Anterior cingulate cortex (tissue), 58 donors: ENCODE results near the gene HSPBP1.

Experiments used
- DNase-seq, 58 donors: peaks; one replicate each; lab custom pipeline; 2025; lab: John Stamatoyannopoulos, UW

The HSPBP1 gene

GRCh38 chr19:55224038-55224665 lies 55.8 kb downstream of the HSPBP1 start:
- no peak for DNase-seq

DNA sequence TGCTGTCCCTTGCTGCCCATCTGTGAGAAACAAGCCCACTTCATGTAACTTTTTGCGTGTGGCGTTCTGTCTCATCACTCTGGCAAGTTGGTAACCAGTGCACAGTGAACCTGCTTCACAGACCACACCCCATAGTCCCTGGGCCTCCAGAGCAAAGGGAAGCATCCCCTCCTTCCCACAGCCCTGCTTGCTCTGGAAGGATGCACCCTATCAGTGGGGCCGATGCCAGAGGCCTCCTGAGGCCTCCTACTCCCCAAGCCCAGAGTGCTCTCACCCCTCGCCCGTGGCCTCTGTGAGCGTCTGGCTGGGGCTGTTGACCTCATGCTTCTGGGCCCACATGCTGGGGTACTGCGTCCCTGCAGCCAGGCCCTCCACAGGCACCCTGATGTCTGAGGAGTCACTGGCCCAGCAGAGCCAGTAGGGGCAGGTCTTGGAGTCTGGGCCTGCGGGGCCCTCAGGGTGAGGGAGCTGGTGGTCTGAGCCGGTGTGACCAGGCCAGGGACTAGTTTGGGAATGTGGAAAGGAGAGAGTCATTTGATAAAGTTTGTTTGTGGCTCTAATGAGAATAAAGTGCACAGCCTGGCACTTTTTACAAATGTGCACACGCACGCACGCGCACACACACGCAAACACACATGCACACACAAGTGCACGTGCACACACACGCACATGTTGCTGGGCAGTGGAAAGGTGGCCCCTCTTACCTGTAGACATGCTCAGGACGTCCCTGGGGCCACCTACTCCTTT lies 56.4 kb downstream of the HSPBP1 start:
- no peak for DNase-seq

- no peak for DNase-seq
Measured at GRCh38 chr19:55220525-55220924, 59.4 kb downstream of the HSPBP1 start.

DNA sequence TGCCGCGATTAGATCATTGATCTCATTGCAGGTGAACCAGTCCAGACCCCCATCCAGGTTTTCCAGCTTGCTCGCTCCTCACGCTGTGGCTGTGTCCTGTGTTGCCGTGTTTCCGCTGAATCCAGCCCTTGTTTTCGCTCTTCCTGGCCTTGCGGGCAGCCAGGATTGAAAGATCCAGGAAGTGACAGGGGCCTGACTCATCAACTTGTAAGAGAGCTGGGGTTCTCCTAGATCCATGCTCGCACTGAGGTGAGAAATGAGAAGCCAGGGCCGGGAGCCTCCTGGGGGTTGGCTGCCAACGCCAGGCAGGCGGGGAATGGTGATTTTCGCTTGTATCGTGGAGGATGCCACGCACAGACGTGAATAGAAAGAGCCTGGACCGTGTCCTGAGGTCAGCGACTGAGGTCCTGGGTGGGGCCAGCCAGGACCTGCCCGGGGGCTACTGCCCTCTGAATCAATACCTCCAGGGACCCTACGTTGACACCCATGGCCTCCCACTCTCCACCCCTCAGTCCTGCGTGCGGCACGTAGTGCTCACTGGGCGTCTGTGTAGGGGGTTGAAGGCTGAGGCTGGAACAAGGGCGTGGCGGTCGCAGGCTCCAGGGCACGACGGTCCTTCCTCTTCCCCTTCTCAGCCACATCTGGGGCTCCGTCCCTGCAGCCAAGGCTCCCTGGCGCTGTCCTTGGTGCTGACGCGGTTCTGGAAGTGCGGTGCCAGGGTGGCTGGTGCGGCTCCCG lies 63.3 kb downstream of the HSPBP1 start:
- peak; percentile 4 to 94 (median 74) for DNase-seq

GRCh38 chr19:55213547-55213946 lies 66.4 kb downstream of the HSPBP1 start:
- DNase-seq = no peak

GRCh38 chr19:55212447-55212846 lies 67.5 kb downstream of the HSPBP1 start:
- DNase-seq = no peak
